Measurements from ENCODE around the gene MLNR.

MLNR gene, protein sequence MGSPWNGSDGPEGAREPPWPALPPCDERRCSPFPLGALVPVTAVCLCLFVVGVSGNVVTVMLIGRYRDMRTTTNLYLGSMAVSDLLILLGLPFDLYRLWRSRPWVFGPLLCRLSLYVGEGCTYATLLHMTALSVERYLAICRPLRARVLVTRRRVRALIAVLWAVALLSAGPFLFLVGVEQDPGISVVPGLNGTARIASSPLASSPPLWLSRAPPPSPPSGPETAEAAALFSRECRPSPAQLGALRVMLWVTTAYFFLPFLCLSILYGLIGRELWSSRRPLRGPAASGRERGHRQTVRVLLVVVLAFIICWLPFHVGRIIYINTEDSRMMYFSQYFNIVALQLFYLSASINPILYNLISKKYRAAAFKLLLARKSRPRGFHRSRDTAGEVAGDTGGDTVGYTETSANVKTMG

DNA sequence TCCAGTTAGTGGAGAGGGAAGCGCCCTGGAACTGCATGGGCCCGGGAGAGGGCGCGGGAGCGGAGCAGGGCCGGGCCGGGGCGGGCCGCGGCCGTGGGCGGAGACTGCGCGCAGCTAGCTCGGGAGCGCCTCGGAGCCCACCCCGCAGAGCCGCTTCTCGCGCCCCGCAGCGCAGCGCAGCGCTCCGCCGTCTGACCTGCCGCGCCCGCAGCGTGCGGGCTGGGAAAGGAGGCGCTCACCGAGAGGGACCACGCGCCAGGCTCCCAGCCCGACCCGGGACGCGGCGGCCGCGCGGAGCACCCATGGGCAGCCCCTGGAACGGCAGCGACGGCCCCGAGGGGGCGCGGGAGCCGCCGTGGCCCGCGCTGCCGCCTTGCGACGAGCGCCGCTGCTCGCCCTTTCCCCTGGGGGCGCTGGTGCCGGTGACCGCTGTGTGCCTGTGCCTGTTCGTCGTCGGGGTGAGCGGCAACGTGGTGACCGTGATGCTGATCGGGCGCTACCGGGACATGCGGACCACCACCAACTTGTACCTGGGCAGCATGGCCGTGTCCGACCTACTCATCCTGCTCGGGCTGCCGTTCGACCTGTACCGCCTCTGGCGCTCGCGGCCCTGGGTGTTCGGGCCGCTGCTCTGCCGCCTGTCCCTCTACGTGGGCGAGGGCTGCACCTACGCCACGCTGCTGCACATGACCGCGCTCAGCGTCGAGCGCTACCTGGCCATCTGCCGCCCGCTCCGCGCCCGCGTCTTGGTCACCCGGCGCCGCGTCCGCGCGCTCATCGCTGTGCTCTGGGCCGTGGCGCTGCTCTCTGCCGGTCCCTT lies at the start of gene MLNR:
Gene MLNR, plus strand, starts transcription at position 303 of the 820 bp plus-strand sequence. Its CDS starts 0 bp downstream, at position 303.
- no peak for DNase-seq

DNA sequence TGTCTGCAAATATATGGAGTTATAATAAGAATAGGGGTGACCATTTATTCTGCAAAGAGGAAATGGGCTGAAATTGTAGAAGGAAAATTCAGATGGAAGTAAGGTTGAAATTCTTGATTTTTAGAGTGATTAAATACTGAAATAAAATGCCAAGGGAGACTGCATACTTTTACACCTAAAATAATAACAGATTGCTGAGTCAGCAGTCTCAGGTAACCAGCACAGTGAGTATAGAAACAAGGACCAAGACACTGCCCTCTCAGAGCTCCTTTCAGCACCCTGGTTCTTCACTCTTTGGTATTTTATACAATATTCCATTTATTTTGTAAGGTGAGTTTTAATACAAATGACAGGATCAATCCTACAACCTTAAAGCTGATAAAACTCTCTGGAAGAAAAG lies 48.8 kb upstream of the MLNR start:
- DNase-seq: no peak

DNA sequence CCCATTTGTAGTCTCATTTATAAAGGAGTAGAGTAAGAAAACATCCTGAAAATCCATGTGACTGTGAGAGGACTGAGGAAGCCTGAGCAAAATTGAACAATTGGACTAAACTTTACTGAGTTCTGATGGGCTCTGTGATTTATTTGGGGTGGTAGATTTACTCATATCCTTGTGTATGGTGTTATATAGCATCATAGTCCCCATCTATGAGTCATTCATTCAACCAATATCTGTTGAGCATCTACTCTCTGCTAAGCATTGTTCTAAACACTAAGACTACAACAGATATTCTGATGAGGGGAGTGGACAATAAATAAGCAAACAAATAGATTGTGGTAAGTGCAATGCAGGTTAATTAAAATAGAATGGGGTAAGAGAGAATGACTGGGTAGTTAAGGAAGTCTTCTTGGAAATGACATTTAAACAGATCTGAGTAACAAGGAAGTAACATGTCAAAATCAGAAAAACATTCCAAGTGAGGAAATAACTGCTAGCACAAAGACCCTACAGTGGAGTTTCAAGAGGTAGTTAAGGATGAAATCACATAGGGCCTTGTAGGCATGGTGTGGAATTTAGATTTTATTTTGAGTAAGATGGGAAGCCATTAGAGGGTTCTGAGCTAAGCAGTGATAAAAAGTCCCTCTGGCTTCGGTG lies 36.3 kb upstream of the MLNR start:
- DNase-seq: no peak

DNA sequence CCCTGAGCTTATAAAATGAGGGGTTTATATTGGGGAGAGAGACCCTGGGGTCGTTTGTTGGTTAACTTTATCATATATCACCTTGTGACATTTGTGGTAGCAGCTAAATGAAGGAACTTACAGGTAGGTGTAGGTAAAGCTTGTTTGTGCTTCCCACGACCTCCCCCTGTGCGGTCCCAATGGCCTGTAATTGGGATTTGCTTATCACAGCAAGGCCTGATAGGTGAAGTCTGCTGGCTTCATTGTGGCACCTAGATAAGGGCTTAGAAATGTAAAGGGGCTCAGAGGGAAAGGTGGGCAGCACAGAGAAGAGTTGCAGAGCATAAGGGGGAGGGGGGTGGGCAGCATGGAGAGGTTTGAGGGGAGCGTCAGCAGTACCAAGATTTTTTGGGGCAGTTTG lies 35.5 kb upstream of the MLNR start:
- DNase-seq: no peak

DNA sequence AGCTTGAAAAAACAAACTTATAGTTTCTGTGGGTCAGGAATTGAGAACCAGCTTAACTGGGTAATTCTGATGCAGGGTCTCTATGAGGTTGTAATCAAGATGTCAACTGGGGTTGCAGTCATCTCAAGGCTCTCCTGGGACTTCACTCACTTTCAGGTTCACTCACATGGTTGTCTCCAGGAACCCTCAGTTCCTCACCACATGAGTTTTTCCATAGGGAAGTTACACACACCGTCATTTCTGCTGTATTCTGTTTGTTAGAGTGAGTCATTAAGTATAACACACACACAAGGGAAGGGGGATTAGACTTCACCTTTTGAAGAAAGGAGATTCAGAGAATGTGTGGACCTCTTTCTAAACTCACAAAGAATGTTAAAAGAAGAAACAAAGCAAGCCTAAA lies 34.9 kb upstream of the MLNR start:
- no peak for DNase-seq

DNA sequence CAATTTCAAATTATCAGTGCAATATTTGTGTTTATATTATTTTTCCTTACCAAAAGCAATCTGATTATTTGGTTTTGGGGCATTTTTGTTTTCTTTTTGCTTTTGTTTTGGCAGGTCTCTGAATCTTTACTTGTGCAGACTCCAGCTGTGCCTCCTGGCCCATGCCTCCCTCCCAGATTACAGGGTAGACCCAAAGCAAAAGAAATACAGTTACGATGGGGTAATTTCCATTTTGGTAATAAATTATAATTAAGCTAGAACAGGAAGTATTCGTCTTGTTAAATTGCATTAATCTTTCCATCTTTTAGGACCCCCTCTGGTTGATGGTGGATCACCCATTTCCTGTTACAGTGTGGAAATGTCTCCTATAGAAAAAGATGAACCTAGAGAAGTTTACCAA lies 29.2 kb upstream of the MLNR start:
- DNase-seq: no peak

DNA sequence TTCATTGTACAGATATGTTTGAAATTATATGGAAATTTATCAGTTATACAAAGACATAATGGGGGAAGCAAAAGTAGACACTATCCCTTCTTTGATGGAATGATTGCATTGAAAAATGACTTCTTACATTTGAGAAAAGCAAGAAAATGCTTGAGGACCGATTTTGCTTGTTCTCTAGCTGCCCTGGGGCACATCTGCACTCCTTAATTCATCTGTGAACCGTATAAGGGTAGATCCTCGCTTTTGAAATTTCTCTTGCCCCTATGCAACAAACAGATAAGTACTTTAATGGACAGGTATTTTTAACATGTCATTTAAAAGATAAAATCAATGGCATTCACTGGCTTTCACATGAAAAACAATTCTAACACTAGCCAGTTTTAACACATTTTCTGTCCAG lies 13.5 kb upstream of the MLNR start:
- no peak for DNase-seq

DNA sequence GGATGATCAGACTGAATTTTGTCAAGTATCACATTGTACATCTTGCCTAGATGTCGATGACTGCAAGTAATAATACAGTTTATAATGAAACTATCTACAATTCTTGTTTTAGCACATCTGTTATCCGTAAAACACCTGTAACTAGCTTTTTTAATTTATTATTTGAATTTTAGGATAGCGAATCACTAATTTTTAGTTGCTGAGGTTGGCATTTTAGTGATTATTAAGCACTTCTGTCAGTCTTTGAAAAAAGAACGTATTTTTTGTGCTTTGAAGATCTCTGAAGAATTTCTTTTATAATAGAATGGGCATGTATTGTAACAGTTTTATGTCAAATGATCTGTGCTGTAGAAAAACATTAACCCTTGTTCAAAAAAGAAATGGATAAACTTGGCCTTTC lies 11.5 kb upstream of the MLNR start:
- DNase-seq: no peak

DNA sequence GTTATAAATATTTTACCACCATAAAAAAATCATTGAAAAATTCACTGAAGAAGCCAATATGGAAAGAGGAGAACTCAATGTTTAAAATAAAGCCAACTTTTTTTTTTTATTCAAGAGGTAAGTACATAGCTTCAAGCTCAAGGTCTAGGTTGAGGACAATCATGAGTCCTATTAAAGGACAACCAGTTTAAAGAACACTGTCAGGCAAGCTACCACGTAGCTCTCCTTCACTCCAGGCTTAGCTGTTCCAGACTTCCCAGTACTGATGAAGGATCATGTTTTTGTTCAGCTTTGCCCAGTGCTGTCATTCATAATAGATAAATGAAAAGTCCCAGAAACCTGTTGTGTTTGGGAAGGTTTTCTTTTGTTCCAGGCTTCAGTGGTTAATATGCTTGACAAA lies 10.0 kb upstream of the MLNR start:
- no peak for DNase-seq

DNA sequence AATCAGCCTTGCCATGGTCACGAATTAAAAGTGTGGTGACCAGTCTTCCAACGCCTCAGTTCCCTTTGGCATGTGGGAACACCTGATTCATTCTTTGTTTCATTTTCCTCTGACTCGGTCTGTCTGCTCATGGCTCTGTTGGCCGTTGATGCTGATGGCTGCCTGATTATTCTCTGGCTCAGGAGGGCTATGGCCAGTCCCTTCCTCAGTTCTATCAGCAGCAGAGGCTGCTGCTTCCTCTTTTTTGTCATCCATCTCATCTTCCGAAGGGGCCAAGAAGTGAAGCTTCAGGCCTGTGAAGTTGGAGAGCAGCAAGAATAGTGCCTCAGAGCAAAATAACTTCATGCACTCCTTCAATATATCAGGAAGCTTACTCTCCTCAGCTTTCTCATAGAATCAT lies 9.5 kb upstream of the MLNR start:
- DNase-seq: no peak

DNA sequence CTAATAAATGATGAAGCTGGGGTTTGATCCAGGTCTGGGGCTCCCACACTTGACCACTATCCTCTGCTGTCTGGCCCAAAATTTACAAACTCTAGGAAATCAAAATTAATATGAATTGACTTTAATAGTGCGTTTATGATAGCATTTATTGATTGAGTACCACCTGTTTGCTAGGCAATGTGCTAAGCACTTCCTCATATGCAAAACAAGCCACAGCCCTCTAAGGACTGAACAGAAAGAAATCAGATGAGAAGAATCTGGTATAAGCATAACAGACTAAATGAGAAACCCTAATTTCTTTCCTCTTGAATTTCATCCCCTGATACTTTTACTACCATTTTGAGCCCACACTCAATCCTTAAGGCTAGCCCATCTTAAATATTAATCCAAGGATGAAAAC lies 6.6 kb upstream of the MLNR start:
- DNase-seq: no peak

DNA sequence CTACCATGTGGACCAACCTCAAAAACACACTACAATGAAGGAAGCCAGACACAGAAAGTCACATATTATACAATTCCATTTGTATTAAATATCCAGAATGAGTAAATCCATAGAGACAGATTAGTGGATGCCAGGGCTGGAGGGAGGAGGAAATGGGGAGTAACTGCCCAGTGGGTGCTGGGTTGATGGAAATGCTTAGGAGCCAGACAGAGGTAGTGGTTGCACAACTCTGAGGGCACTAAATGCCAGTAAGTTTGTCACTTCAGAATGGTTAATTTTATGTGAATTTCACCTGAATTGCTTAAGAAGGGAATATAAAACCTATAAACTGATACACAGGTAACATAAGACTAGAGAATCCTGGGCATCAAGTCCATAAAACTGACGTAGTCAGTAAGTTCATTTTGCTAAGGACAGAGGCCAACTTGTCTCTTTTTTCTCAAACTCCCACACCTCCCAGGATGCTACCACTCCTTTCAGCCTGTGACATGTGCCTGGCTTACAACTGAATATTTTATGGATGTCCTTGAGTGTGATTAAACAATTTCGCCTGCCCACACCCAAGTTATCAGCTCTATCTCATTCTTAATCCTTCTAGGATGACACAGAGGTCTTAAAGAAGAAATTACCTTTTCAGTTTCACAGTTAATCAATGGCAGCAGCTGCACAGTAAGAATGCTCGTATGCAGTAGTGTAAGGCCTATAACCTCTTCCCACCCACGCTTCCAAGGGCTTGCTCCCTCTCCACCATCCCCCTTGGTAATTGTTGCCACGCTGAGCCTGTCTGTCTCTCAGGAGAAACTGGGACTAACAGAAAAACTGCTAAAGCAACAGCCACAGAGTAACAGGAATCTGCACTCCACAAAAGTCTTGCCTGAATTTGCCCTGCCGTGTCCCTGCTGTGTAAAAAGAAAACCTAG lies 5.9 kb upstream of the MLNR start:
- DNase-seq: no peak

DNA sequence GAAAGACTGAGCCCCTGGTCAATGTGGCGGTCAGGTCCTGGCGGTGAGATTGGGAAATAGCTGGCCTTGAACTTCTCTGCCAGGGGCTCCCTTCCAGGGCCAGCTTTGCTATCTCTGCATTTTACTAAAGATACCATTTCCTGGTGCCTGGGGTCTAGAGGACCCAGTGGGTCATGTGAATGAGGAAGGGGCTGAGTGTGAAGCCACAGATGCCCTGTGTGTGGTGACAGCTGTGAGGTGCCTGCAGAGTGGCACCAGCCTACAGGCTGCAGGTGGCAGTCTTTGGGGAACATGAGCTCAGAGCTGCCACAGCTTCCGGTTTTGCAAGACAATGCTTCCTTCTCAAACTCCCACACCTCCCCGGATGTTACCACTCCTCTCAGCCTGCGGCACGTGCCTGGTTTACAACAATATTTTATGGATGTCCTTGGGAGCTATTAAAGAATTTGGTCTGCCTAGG lies 5.2 kb upstream of the MLNR start:
- DNase-seq: no peak

DNA sequence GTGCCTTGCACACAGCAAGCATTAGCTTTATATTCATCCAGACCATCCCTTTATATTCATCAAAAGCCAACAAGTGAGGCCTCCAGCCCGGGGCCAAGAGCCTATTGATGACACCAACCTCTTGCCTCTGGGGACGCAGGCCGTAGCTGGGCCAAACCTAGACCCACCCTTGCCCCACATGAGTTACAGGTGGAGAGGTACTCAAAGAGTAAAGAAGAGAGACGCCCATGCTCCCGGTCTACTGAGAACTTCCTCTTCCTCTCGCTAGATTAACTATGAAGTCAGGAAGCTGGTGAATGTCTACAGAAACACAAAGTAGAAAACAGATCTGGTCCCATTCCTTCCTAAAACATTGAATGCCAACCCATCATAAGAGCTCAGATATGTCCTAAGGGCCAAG lies 3.8 kb upstream of the MLNR start:
- no peak for DNase-seq

DNA sequence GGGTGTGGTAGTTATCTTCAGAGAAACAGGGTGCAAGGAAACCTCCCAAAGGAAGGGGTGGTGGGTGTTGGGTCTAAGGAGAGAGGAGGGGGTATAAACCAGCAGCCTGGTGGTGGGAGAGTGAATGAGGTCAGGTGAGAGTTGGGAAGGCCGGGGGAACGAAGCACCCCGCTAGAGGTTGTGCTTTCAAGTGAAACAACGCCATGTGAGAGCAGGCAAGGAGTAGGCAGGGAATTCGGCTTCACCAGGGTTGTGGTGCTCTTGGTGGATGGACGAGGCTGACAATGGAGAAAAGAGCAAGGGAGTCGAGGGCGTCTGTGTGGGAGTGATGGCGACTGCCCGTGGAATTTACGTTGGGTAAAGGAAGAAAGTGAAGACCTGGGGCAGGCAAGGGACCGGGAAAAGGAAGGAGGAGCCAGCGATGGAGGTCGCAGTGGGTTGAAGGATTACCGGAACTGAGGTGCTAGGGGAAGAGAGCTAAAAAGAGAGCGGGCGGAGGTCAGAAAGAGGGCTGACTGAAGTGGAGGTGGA lies 2.1 kb upstream of the MLNR start:
- DNase-seq: no peak

DNA sequence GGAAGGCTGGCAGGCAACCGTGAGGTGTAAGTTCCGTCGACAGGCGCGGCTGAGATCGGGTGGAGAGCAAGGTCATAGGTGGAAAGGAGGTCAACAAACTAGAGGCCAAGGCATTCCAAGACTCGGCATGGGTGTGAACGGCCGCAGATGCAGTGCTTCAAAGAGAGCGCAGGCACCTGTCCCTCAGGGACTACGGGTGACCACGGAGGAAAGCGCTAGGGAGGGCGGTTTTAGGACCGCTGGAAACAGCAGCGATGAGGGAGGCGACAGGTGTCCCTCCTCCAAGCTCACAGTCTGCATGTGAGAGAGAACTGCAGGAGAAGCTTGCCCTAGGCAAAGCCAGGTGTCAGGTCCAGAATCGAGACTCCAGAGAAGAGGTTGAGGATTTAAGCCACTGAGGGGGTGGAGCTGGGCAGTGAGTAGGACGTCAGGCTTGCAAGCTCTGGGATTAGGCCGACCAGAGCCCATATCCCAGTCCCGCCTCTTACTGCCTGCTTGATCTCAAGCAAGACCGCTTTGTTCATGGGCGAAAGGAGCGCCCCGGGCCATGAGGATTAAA lies 1.6 kb upstream of the MLNR start:
- no peak for DNase-seq

DNA sequence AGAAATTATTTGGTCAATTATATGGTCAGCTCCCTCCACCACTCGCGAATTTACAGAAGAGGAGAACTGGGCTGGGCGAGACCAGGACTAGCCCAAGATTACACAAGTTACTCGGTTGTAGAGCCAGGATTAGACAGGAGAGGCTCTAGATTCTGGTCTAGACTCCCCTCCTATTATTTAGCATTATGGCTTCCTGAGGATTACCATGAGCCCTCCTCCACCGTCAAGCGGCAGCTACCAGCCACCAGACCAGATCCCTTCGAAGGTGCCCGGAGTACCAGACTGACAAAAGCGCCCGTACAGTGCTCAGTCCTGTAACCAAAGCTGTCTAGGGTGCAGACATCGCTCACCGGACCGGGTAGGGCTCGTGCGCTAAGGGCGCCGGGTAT lies 497 bp upstream of the MLNR start:
- no peak for DNase-seq

DNA sequence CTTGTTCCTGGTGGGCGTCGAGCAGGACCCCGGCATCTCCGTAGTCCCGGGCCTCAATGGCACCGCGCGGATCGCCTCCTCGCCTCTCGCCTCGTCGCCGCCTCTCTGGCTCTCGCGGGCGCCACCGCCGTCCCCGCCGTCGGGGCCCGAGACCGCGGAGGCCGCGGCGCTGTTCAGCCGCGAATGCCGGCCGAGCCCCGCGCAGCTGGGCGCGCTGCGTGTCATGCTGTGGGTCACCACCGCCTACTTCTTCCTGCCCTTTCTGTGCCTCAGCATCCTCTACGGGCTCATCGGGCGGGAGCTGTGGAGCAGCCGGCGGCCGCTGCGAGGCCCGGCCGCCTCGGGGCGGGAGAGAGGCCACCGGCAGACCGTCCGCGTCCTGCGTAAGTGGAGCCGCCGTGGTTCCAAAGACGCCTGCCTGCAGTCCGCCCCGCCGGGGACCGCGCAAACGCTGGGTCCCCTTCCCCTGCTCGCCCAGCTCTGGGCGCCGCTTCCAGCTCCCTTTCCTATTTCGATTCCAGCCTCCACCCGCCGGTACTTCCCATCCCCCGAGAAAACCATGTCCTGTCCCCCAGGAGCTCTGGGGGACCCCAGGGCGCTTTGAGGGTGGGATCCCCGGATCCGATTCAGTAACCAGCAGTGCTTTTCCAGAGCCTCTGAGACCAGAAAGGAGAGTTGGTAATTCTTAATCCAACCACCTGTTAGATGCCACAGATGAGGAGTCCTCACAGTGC lies 885 bp downstream of the MLNR start:
- no peak for DNase-seq

DNA sequence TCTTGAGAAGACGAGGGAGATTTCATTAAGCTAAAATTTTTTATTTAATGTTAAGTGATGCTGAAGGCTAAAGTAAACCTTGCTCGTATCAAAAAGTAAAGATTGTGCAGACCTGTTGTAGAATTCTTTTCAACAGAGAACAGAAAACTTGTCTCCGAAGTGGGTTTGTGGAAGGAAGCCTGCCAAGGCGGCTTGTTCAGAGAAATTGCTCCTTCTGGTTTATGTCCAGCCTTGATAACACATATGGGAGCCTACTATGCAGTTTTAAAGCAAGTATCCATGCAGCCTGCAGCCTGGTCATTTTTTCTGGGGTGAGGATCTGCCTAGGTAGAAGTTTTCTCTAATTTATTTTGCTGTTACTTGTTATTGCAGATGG lies 1.4 kb downstream of the MLNR start:
- DNase-seq: no peak

DNA sequence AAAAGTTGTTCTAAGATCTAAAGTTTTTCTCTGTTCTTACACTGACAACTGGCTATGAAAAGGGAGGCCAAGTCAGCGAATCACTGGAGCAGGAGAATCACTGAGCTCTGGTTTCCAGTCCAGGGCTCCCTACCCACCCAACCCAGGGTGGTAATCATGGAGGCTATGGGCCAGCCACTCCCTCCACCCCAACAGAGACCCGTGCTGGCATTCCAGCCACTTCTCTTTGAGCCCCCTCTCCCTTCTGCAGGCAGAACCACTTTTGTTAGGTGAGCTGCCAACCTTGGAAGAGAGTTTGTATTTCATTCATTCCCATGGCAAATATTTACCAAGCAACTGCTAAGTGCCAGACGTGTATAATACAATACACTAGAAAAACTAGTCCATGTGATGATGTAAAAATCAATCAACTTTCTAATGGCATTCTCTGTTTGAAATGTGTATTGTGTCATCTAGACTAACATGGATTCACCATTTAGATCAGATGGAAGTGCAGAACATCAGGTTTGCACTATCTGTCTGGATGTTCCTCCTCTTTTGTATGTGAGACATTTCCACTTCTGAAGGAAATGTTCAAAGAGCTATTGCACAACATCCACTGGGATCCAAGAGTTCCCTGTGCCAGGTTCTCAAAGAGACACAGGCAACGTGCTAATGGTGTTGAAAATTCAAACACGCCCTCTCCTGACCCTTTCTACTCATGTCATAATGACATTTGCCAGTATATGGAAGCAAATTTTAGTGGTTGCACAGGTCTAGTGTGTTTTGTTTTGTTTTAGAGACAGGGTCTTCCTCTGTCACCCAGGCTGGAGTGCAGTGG lies 5.3 kb downstream of the MLNR start:
- DNase-seq: no peak
